KMS-11 (cell line): ENCODE results near the gene FBXO28.

Experiments
- H2AFZ ChIP-seq: fragments of 200-600 bp; sonication (generic); 2 replicates; pipeline ENCODE4 v1.6.1; 2016; ENCODE audit warnings: antibody characterized with exemption, mixed run types, low read depth
- H3K27ac ChIP-seq: fragments of 200-600 bp; sonication (generic); 2 replicates; pipeline ENCODE4 v1.6.1; 2016; ENCODE audit warnings: mild to moderate bottlenecking, mixed run types
- H3K27me3 ChIP-seq: fragments of 200-600 bp; sonication (generic); 2 replicates; pipeline ENCODE4 v1.6.1; 2017; ENCODE audit warnings: mild to moderate bottlenecking, low read depth, mixed run types, moderate library complexity; ENCODE audit not compliant: insufficient read depth
- H3K36me3 ChIP-seq: fragments of 200-600 bp; sonication (generic); 2 replicates; pipeline ENCODE4 v1.6.1; 2017; ENCODE audit warnings: mild to moderate bottlenecking, mixed run types; ENCODE audit not compliant: insufficient read depth
- H3K4me1 ChIP-seq: fragments of 200-600 bp; sonication (generic); 2 replicates; pipeline ENCODE4 v1.6.1; 2016; ENCODE audit warnings: mild to moderate bottlenecking, low read depth, mixed run types; ENCODE audit not compliant: poor library complexity, severe bottlenecking
- H3K4me2 ChIP-seq: fragments of 200-600 bp; sonication (generic); 2 replicates; pipeline ENCODE4 v1.7.0; 2016; ENCODE audit warnings: mild to moderate bottlenecking, mixed run types
- H3K4me3 ChIP-seq: fragments of 200-600 bp; sonication (generic); IDR thresholded peaks from 2 replicates; pipeline ENCODE4 v1.6.1; 2017; ENCODE audit warnings: low read depth, low read length, mixed read lengths; ENCODE audit not compliant: insufficient read depth
- H3K79me2 ChIP-seq: fragments of 200-600 bp; sonication (generic); 2 replicates; pipeline ENCODE4 v1.6.1; 2016; ENCODE audit warnings: low read depth, mixed run types; ENCODE audit not compliant: insufficient read depth
- H3K9ac ChIP-seq: fragments of 200-600 bp; sonication (generic); 2 replicates; pipeline ENCODE4 v1.6.1; 2016; ENCODE audit warnings: mild to moderate bottlenecking, mixed run types
- H4K20me1 ChIP-seq: fragments of 200-600 bp; sonication (generic); 2 replicates; pipeline ENCODE4 v1.6.1; 2016; ENCODE audit warnings: mild to moderate bottlenecking, mixed run types; ENCODE audit not compliant: insufficient read depth
- TF ChIP-seq, protein P1 (sequence below): fragments of 200-600 bp; sonication (generic); conservative IDR thresholded peaks from 2 replicates; pipeline ENCODE4 v1.6.1; 2017; ENCODE audit warnings: low read depth, mild to moderate bottlenecking, antibody characterized with exemption, low read length, moderate library complexity, mixed read lengths

The FBXO28 gene

DNA sequence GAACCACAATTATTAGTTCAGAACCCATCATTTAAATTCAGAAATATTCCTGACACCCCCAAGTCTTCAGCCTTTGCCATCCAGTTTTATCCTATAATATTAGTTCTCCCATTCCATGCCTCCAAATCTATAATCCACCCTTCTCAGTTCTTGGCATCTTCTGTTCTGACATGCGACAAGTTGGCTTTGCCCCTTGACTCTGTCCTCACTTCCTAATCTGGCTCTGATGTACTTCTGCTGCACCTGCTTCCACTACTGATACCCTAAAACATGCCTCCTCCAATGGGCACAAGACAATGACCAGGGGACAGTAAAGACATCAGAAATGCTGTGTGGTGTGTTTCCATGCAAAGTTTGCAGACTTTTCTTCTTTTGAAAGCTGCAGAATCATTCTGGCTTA lies 17.1 kb upstream of the FBXO28 start:
- no peak overlapping the region for H3K27ac ChIP-seq
- no peak overlapping the region for H3K9ac ChIP-seq
- no peaks in the 10 kb centered on the region for H4K20me1 ChIP-seq
- H3K79me2 ChIP-seq, result no peaks in the 10 kb centered on the region
- no peak overlapping the region for H3K4me3 ChIP-seq
- TF ChIP-seq, protein P1, sequence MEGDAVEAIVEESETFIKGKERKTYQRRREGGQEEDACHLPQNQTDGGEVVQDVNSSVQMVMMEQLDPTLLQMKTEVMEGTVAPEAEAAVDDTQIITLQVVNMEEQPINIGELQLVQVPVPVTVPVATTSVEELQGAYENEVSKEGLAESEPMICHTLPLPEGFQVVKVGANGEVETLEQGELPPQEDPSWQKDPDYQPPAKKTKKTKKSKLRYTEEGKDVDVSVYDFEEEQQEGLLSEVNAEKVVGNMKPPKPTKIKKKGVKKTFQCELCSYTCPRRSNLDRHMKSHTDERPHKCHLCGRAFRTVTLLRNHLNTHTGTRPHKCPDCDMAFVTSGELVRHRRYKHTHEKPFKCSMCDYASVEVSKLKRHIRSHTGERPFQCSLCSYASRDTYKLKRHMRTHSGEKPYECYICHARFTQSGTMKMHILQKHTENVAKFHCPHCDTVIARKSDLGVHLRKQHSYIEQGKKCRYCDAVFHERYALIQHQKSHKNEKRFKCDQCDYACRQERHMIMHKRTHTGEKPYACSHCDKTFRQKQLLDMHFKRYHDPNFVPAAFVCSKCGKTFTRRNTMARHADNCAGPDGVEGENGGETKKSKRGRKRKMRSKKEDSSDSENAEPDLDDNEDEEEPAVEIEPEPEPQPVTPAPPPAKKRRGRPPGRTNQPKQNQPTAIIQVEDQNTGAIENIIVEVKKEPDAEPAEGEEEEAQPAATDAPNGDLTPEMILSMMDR, result no peak
- no peaks in the 10 kb centered on the region for H3K4me1 ChIP-seq
- no peak overlapping the region for H2AFZ ChIP-seq
- no peak overlapping the region for H3K4me2 ChIP-seq
- H3K27me3 ChIP-seq, result no peaks in the 10 kb centered on the region
- no peaks in the 10 kb centered on the region for H3K36me3 ChIP-seq

DNA sequence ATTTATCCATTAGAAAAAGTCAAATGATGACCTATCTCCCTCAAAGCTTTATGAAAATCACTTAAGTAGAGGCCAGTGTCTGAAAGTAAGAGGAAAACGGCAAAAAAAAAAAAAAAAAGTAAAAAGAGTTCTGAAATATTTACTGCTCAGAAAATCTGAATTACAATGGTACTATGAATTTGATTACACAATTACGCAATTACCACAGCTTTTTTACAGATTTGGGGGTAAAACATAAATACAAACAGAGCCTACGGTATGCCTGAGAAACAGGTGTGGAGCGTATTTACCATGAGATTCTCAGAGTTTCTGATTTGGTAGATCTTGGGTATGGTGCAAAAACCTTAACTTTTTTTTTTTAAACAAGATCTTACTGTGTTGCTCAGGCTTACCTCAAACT lies 15.9 kb upstream of the FBXO28 start:
- no peak overlapping the region for H3K4me2 ChIP-seq
- no peaks in the 10 kb centered on the region for H3K27me3 ChIP-seq
- H3K4me3 ChIP-seq, result no peak overlapping the region
- H3K27ac ChIP-seq, result no peak overlapping the region
- TF ChIP-seq, protein P1, result no peak
- H3K79me2 ChIP-seq, result no peaks in the 10 kb centered on the region
- no peaks in the 10 kb centered on the region for H4K20me1 ChIP-seq
- H2AFZ ChIP-seq, result no peak overlapping the region
- no peaks in the 10 kb centered on the region for H3K36me3 ChIP-seq
- H3K9ac ChIP-seq, result no peak overlapping the region
- H3K4me1 ChIP-seq, result no peaks in the 10 kb centered on the region

DNA sequence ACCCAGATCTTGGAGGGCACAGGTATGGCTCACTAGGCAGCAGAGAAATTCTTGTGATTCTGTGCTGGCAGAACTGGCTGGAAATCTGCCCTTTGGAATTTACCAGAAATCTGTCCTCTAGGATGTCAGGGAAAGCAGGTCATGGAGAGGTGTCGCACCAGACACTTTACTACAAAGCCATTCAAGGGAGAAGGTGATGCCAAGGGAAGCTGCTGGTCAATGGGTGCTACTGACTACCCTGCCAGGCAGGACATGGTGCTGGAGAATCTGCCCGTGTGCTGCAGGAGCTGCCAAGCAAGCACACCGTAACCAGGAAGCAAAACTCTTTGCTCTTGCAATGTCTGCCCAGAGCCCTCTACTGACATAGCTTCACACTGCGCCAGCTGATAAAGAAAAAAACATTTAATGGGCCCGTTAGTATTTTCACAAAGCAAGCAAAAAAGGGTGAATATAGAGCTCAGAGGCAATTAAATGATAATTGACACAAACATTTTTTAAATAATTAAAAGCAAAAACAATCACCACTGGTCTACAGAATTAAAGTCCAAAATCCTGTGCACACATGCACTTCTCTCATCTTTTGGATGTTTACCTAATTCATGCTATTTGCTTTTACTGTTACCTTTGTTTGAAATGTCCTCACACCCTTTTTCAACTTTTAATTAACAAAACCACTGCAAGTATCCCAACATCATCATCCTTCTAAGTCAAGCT lies 7.2 kb upstream of the FBXO28 start:
- no peaks in the 10 kb centered on the region for H3K79me2 ChIP-seq
- peak overlapping the region; percentile 87; the same call in 1 of the 2 replicates for H2AFZ ChIP-seq
- no peak overlapping the region for H3K9ac ChIP-seq
- no peaks in the 10 kb centered on the region for H4K20me1 ChIP-seq
- no peaks in the 10 kb centered on the region for H3K36me3 ChIP-seq
- TF ChIP-seq, protein P1, result peak; percentile 74
- H3K4me2 ChIP-seq, result peak overlapping the region; percentile 29; the same call in 1 of the 2 replicates
- no peak overlapping the region for H3K4me3 ChIP-seq
- no peak overlapping the region for H3K27ac ChIP-seq
- peaks cover 11% of the 10 kb centered on the region for H3K4me1 ChIP-seq
- no peaks in the 10 kb centered on the region for H3K27me3 ChIP-seq

DNA sequence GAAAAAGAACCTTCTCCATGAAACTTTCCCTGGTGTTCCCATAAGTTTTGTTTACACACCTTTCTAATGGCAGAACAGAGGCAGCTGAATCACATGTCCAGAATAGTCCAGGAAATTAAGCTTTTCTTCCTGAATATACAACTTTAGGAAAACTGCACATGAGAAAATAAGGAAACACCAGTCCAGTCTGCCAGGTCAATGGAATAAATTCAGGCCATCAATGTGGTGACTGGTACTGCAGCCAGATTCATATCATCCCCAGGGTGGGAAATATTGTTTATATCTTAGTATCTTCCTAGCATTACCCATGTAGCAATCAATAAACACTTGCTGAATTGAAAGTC lies 6.7 kb upstream of the FBXO28 start:
- H3K4me3 ChIP-seq, result no peak overlapping the region
- no peak overlapping the region for H3K9ac ChIP-seq
- no peaks in the 10 kb centered on the region for H3K36me3 ChIP-seq
- H4K20me1 ChIP-seq, result no peaks in the 10 kb centered on the region
- no peak overlapping the region for H3K27ac ChIP-seq
- H3K4me1 ChIP-seq, result peaks cover 11% of the 10 kb centered on the region
- H3K79me2 ChIP-seq, result no peaks in the 10 kb centered on the region
- peak overlapping the region; percentile 87; the same call in 1 of the 2 replicates for H2AFZ ChIP-seq
- no peaks in the 10 kb centered on the region for H3K27me3 ChIP-seq
- 0 out of 2 replicates have a peak overlapping the region, but pooled peaks have one; percentile 29 for H3K4me2 ChIP-seq
- TF ChIP-seq, protein P1, result no peak
